DOHH2 (cell line): ENCODE measurements around the gene ADGRA3.

Source experiments
- H3F3A ChIP-seq: fragments of 200-600 bp; sonication (generic), shearing (Covaris generic); 2 replicates; pipeline ENCODE4 v1.6.0; 2016; ENCODE audit warnings: antibody characterized with exemption, mild to moderate bottlenecking; ENCODE audit not compliant: control insufficient read depth, insufficient read depth
- H3K27ac ChIP-seq: fragments of 200-600 bp; sonication (generic); 2 replicates; pipeline ENCODE4 v1.5.1; 2014; ENCODE audit warnings: low read depth, mild to moderate bottlenecking, low read length, moderate library complexity
- H3K27me3 ChIP-seq: fragments of 200-600 bp; sonication (generic); 2 replicates; pipeline ENCODE4 v1.6.1; 2014; ENCODE audit warnings: mild to moderate bottlenecking, low read length, mixed read lengths; ENCODE audit not compliant: control insufficient read depth
- H3K36me3 ChIP-seq: fragments of 200-600 bp; sonication (generic); 2 replicates; pipeline ENCODE4 v1.6.1; 2014; ENCODE audit warnings: mild to moderate bottlenecking, low read length, moderate library complexity, mixed read lengths; ENCODE audit not compliant: control insufficient read depth
- H3K4me1 ChIP-seq: fragments of 200-600 bp; sonication (generic); 2 replicates; pipeline ENCODE4 v1.6.1; 2014; ENCODE audit warnings: mild to moderate bottlenecking, low read length, mixed read lengths; ENCODE audit not compliant: control insufficient read depth
- H3K4me2 ChIP-seq: fragments of 200-600 bp; sonication (generic); 2 replicates; pipeline ENCODE4 v1.6.0; 2014; ENCODE audit warnings: mild to moderate bottlenecking, low read length, moderate library complexity
- H3K4me3 ChIP-seq: fragments of 200-600 bp; sonication (generic); 2 replicates; pipeline ENCODE4 v1.5.1; 2014; ENCODE audit warnings: mild to moderate bottlenecking, low read length, mixed read lengths
- H3K79me2 ChIP-seq: fragments of 200-600 bp; sonication (generic); 2 replicates; pipeline ENCODE4 v1.6.1; 2014; ENCODE audit warnings: mild to moderate bottlenecking, low read length, mixed read lengths; ENCODE audit not compliant: control insufficient read depth
- H3K9me2 ChIP-seq: fragments of 200-600 bp; sonication (generic); replicated peaks from 2 replicates; pipeline ENCODE4 v1.6.1; 2014; ENCODE audit warnings: mild to moderate bottlenecking, low read length, mixed read lengths; ENCODE audit not compliant: control insufficient read depth
- H3K9me3 ChIP-seq: fragments of 200-600 bp; sonication (generic); 2 replicates; pipeline ENCODE4 v1.6.1; 2014; ENCODE audit warnings: antibody characterized with exemption, low read length, mixed read lengths; ENCODE audit not compliant: control insufficient read depth, insufficient read depth
- H4K20me1 ChIP-seq: fragments of 200-600 bp; sonication (generic); 2 replicates; pipeline ENCODE4 v1.6.0; 2014; ENCODE audit warnings: low read depth, mild to moderate bottlenecking, antibody characterized with exemption, low read length, moderate library complexity; ENCODE audit not compliant: control insufficient read depth, insufficient read depth
- EZH2phosphoT487 ChIP-seq: fragments of 200-600 bp; sonication (generic); IDR thresholded peaks from 2 replicates; pipeline ENCODE4 v1.6.1; 2017; ENCODE audit warnings: borderline replicate concordance, mild to moderate bottlenecking, antibody characterized with exemption, low read length, moderate library complexity, mixed read lengths
- TF ChIP-seq, protein P1 (sequence below): fragments of 200-600 bp; sonication (generic); IDR thresholded peaks from one replicate; pipeline ENCODE4 v1.5.1; 2014; ENCODE audit warnings: antibody characterized with exemption, mild to moderate bottlenecking, low read depth, low read length; ENCODE audit not compliant: poor library complexity, severe bottlenecking

ADGRA3 gene

DNA sequence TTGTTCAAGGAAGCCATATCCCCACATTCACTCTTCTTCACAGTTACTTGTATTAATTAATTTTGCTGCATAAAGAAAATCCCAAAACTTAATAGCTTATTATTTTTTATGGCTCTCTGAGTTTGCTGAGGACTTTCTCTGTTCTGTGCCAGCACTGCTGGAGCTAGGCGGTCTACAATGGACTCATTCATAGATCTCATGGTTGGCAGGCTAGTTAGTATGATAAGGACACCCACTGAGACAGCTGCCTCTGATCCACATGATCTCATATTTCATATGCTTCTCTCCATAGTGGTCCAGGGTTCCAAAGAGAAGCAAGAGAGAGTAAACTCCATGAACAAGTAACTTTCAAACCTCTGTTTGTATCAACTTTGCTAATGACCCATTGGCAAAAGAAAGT is 170.2 kb downstream of the ADGRA3 start:
- Histone ChIP-seq H4K20me1 (no peaks in the 10 kb centered on the region), H3K36me3 (no peaks in the 10 kb centered on the region), H3K27ac (no peak overlapping the region), H3K4me2 (no peak overlapping the region), H3K27me3 (no peaks in the 10 kb centered on the region), H3K4me1 (no peaks in the 10 kb centered on the region), H3K4me3 (no peak overlapping the region), H3K79me2 (no peaks in the 10 kb centered on the region), H3F3A (no peaks in the 10 kb centered on the region), H3K9me2 (no peaks in the 10 kb centered on the region), H3K9me3 (no peaks in the 10 kb centered on the region)
- TF ChIP-seq EZH2phosphoT487: no peak
- TF ChIP-seq, protein P1, sequence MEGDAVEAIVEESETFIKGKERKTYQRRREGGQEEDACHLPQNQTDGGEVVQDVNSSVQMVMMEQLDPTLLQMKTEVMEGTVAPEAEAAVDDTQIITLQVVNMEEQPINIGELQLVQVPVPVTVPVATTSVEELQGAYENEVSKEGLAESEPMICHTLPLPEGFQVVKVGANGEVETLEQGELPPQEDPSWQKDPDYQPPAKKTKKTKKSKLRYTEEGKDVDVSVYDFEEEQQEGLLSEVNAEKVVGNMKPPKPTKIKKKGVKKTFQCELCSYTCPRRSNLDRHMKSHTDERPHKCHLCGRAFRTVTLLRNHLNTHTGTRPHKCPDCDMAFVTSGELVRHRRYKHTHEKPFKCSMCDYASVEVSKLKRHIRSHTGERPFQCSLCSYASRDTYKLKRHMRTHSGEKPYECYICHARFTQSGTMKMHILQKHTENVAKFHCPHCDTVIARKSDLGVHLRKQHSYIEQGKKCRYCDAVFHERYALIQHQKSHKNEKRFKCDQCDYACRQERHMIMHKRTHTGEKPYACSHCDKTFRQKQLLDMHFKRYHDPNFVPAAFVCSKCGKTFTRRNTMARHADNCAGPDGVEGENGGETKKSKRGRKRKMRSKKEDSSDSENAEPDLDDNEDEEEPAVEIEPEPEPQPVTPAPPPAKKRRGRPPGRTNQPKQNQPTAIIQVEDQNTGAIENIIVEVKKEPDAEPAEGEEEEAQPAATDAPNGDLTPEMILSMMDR: no peak

DNA sequence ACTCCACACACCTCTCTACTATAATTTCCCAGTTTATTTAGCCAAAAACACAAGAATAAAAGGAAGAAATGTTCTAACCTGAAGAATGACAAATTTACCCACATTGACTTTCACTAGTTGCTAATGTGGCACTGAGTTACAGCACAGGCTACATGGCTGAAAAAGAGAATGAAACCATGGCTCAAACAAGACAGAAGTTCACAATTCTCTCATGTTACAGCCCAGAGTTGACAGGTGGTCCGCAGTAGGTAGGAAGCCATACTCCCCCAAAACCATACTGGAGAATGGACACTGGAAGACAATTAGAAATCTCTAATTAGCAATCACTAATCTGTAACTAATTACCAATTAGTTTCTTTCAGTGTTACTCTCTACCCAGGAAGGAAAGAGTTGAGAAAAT is 170.8 kb downstream of the ADGRA3 start:
- Histone ChIP-seq H3F3A (no peaks in the 10 kb centered on the region), H3K4me1 (no peaks in the 10 kb centered on the region), H3K4me2 (no peak overlapping the region), H3K36me3 (no peaks in the 10 kb centered on the region), H3K27me3 (no peaks in the 10 kb centered on the region), H3K9me2 (no peaks in the 10 kb centered on the region), H4K20me1 (no peaks in the 10 kb centered on the region), H3K4me3 (no peak overlapping the region), H3K79me2 (no peaks in the 10 kb centered on the region), H3K27ac (no peak overlapping the region), H3K9me3 (no peaks in the 10 kb centered on the region)
- TF ChIP-seq, protein P1: no peak
- TF ChIP-seq EZH2phosphoT487: no peak

DNA sequence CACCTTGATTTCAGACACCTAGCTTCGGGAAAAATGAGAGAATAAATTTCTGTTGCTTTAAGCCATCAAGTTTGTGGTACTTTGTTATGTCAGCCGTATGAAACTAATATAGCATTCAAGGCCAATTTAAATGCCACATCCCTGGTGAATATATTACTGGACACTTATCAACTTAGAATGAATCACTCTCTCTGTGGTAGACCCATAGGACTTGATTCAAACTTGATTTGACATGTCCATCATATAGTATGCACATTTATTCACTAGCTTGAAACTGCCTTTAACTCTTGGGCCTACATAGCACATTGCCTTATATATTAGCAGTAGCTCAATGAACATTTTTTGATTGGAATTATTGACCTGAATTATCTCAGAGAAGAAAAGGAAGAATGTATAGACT is 172.3 kb downstream of the ADGRA3 start:
- Histone ChIP-seq H3K9me3 (no peaks in the 10 kb centered on the region), H3K4me1 (no peaks in the 10 kb centered on the region), H3K4me3 (no peak overlapping the region), H3K79me2 (no peaks in the 10 kb centered on the region), H3K36me3 (no peaks in the 10 kb centered on the region), H4K20me1 (no peaks in the 10 kb centered on the region), H3K27me3 (no peaks in the 10 kb centered on the region), H3K4me2 (no peak overlapping the region), H3K27ac (no peak overlapping the region), H3F3A (no peaks in the 10 kb centered on the region), H3K9me2 (no peaks in the 10 kb centered on the region)
- TF ChIP-seq, protein P1: no peak
- no peak for TF ChIP-seq EZH2phosphoT487

- Histone ChIP-seq H3K4me2 (no peak overlapping the region), H3K9me2 (no peaks in the 10 kb centered on the region), H4K20me1 (no peaks in the 10 kb centered on the region), H3K36me3 (no peaks in the 10 kb centered on the region), H3K27ac (no peak overlapping the region), H3K4me1 (no peaks in the 10 kb centered on the region), H3K9me3 (peaks cover 4% of the 10 kb centered on the region; the same call in 1 of the 2 replicates), H3K79me2 (no peaks in the 10 kb centered on the region), H3K4me3 (no peak overlapping the region), H3K27me3 (no peaks in the 10 kb centered on the region), H3F3A (no peaks in the 10 kb centered on the region)
- TF ChIP-seq, protein P1: no peak
- TF ChIP-seq EZH2phosphoT487: no peak
These were observed 176.4 kb downstream of the ADGRA3 start for GRCh38 chr4:22339491-22339890.
